COR-L47 (cell line): Measurements from ENCODE around the gene CDH5.

ENCODE experiments used
- DNase-seq: peaks from one replicate; lab custom pipeline; 2025; lab: John Stamatoyannopoulos, UW

The CDH5 gene

DNA sequence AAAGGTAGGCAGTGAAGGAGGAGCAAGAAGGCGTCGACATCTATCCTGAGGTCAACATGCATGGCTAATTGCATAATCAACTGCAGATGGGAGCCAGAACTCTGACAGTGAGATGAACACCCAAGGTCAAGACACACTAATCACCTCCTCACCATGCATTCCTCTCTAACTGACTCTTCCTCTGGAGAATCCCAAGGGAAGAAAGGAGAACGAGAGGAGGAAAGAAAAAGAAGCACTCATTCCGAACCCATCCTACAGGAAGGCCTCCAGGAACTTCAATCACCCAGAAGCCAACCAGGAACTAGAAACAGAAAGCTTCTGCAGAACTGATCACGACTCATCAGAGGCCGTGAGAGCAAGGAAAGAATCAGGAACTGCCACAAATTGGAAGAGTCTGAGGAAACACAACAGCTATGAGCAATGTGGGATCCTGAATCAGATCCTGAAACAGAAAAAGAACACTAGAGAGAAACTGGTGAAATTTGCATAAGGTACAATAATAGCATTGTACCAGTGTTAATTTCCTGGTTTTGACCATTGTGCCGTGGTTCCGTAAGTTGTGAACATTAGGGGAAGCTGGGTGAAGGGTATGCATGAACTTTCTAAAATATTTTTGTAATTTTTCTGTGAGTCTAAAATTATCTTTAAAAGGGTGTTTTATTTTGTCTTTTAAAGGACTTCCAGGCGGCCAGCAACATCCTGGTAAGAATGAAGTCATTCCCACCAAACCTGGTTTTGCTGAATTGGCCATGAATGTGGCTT lies 50.6 kb downstream of the CDH5 start:
- no peak for DNase-seq

DNA sequence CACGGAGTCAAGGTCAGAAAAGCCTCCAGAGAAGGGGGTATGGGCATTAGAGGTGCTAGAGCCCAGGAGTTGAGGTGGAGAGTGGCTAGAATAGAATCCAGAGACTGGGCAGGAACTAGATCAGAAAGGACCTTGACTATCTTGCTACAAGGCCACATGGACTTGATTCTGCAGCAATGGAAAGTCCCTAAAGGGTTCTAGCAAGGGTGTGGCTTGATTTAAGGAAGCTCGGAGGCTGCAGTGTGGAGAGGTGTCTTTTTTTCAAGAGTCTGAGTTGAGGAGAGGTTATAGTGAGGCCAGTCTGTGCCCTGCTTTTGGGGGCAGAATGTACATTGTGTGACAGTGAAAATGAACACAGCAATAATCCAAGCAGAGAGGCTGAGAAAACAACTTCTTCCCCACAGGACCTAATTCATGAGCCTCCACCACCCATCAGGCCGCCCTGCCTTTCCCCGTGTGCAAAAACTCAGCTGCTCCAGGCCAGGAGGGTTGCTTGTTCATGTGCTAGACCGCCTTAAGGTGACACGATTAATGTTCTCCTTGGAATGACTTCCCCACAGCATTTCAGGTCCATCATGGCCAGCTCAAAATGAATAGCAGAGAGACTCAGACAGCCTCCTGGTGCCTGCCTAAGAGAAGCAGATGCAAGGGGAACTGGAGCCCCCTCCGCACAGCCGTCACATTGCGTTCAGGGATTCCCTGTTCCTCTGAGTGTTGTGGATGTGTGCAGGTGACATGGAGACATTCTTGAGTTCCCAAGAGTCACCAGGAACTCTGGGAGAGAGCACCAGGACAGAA lies 51.9 kb downstream of the CDH5 start:
- no peak for DNase-seq

DNA sequence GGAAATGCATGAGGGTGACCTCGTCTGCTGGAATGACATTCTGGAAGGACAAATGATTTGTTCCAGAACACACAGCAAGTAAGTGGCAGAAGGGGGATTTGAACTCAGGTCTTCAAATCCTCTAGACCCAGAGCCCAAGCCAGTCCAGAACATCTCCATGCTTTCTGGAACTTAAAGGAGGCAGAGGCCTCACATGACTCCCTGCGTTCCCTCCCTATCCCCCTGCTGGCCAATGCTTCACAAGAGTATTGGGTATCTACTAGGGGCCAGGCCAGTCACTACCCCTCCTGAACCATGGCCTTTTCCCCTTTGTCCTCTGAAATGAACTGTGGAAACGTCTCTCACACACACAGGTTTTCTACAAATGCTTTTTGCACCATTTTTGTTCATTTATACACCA lies 53.0 kb downstream of the CDH5 start:
- DNase-seq: no peak

DNA sequence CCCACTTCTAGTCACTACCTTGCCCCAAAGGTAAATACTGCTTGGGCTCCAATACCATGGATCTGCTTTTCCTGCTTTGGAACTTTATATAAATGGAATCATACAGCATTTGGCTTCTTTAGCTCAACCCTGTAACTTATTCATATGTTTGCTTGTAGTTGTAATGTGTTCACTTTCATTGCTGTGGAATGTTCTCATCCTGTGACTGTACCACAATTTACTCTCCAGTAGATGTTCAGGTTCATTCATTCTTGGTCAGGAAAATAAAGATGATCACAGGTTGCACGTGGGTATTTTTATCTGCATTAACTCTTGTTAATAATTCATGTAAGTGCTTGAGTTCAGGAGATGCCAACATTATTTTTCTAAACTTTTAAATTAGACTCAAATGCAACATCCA lies 53.9 kb downstream of the CDH5 start:
- DNase-seq: no peak

DNA sequence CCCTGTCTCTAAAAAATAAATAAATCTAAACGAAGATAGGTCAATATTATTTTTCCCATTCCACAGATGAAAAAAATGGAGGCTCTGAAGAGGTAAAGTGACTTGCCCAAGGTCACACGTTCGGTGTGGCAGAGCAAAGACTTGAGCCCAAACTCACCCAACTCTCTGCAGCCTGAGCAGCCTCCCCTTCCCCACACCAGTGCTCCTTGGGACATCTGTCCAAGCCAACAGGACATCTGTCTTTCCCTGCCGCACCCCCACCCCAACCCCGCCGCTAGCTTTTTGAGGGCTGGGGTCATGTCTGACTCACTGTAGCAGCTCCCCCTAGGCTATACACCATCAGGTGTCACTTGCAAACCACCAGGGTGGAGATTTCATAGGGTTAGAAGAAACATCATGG lies 55.4 kb downstream of the CDH5 start:
- no peak for DNase-seq

DNA sequence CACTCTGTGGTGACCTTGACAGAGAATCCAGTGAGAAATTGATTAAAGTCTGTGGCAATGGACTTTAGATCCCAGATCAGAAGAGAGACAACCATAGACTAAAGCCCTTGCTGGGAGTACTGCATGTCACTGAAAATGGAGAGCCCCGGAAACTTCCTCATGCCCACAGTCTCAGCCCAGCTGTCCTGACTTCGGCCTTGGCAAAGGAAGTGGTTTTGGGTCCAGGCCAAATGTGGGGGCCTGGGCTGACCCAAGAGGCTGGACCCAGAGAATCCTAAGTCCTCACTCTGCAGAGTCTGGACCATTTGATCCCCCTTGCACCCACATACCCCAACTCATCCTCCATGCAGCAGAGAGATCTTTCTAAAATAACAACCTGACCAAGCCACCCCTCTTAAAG lies 55.9 kb downstream of the CDH5 start:
- DNase-seq: no peak

DNA sequence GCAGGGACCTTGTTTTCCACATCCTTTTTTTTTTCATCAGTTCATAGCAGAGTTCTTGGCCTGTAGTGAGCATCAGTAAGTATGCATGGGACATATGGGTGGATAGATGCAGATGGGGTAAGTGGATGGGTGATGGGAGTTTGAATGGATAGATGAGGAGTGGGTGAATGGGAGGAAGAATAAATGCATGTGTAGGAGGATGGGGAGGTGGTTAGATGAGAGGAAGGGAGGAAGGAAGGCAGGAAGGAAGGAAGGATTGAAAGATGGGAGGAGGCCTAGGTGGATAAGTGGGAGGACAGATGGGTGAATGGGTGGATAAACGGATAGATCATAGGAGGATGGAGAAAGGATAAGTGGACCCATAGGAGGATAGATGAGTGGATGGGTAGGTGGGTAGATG lies 56.7 kb downstream of the CDH5 start:
- no peak for DNase-seq

DNA sequence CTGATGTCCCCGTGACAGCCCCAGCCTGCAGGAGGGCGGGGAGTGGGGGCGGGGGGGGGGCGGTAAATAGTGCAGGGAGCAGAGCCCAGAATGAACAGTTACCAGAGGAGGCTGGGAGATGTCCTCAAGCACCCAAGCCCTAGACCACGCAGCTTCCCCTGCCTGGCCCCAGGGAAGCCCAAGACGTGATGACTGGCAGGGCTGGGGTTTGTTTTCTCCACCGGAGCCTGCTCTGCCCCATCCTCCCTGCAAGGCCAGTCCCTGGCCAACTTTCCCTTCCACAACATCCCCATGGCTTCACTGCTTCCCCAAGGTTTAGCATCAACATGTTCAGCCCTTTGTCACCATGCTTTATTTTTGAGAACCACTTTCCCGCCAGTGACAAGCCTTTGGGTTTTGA lies 59.2 kb downstream of the CDH5 start:
- no peak for DNase-seq

DNA sequence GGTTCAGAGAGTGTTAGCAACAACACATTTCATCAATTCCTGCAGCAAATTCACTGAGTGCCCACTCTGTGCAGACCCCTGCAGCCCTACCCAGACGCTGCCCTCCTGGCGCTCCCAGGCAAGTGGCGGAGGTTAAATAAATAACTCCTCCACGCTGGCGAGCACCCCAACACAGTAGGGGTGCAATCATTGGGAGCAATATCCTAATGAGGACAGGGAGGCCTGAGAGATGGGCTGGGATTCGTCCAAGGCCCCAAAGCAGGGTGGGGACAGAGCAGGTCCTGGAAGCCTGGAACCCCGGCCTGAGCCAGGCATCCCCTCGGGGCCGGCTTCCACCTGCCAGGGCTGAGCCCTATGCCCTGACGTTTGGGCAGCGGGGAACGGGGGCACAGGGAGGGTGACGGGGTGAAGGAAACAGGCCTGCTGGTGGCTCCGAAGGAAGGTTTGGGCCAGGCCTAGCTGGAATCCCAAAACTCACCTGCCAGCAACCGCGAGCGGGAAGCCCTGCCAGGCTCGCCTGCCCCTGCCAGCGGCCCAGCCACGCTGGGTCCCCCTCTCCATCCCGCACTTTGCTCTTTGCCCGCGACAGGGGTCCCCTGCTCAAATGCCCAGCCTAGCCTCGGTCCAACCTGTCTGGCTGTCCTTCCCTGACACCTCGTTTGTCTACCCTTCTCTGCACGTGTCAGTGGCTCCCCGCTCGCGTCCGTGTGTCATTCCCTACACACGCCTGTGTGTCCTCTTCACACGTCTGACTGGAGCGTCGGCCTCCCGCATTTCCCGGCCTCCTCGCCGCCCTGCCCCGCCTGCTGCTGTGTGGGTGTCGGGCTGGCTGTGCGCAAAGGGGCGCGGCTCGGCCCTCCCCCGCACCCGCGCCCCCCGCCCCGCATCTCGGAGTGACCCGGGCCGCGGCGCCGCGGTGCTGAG lies 59.9 kb downstream of the CDH5 start:
- no peak for DNase-seq

DNA sequence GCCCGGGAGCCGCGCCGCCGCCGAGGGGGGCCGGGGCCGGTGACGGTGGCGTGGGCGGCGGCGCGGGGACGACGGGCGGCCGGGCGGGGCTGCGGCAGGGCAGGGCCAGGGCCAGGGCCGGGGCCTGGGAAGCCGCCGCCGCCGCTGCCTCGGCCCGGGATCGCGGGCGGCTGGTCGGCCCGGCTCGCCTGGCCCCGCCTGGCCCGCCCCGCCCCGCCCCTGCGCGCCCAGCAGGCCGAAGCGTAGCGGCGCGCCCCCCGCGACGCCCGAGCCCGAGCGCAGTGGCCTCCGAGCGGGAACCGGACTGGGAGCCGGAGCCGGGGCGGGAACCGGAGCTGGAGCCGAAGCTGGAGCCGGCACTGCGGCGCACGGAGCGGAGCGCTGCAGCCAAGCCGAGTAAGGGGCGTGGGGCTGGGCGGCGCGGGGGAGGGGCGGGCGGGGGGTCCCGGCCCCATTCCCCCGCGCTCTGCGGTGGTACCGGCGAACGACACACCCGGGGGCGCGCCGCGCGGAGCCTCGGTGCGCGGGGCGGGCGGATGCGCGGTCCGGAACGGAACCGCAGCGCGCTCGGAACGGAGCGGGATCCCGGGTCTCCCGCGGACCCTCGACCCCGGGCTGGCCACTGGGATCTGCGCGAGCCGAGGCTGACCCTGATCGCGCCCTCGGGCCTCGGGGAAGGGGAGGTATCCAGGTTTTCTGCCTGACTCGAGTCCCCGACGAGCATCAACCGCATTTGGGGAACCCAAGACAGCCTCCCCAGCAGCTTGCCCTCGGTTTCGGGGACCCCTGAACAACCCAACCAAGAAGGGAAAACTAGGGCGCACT lies 60.8 kb downstream of the CDH5 start, which contains the start of gene BEAN1:
Gene BEAN1, plus strand, starts transcription at position 260 of the 825 bp plus-strand sequence. CDS start 10,382 bp downstream, outside the sequence.
- peak; percentile 47 for DNase-seq

DNA sequence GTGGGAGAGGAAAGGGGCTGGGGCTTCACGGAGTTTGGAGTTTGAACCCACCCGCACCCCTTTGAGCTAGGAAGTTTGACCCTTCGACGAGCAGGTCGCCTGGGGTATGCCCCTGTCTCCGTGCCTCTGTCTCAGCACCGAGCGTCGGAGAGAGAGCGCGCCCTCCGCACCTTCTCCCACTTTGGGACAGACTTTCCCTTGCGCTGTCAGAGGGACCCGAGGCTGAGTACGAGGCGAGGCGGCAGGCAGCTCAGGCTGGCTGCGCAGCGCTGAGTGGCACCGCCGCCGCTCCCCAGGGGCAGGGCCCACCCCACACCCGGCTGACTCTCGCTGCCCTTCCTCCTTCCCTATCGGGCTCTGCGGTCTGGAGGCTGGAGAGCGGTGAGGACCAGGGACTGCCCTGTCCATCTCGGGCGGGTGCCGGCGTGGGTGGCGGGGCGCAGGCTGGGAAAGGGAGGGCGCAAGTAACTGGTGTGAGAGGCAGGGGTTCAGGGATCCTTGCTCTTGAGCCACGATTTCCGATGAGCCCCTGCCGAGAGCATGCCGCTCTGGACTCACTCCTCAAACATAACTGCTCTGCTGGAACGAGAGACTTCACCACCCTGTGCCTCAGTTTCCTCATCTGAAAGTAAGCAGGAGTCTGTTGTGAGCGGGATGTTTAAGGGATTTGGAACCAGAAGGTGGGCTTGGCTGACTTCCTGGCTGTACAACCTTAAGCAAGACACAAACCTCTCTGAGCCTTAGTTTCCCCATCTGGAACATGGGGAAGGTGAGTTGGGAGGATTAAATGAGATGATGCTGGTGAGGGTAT lies 61.6 kb downstream of the CDH5 start:
- no peak for DNase-seq

DNA sequence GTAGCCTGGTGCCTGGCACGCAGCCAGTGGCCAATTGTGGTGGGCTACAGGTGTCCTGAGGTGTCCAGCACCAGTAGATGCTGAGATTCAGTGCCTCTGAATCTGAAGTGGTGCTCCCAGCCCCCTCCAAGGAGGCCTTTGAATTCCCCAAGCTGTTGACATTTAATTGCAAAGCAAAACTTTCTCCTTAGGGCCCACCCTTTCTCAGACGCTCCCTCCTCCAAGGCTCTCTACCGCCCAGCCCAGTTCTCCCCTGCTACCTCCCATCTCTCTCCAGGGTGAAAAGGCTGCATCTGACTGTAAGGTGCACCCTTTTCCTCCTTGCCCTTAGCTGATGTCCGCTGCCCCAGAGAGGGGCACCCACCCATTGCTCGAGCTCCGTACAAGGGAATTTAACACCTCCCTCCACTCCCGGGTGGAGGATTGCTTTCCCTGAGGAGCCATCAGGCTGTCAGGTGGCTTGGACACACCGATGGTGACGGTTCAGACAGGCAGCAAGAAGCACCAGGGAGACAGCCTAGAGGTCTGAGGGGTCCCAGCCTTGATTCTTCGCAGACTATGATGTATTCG lies 62.3 kb downstream of the CDH5 start:
- no peak for DNase-seq

DNA sequence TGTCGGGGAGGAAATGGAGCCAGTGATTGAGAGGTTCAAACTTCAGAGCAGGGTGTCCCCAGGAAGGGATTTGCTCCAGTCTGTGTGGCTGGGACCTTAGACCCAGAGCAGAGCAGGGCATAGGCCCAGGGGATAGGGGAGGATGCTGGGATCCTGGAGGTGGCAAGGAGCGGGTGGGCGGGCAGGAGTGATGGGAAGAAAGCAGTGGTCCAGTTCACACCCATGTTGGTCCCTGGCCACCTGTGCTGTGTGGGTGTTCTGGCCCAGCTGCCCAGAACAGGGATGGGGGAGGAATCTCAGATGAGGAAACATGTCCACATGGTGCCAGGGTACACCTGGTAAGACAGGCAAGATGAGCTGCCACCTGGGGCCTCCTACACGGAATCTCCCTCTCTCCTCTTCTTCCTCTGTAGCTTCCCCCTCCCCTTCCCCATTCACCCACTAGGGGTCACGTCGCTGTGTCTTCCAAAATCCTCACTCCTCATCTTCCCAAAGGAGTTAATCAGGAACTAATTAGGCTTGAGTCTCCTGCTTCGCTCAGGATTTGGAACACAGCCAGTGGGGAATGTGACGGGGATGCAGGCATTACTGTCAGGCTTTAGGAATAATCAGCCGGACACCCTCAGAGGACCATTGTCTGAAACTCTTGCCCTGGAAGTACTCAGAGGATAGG lies 62.9 kb downstream of the CDH5 start:
- no peak for DNase-seq

DNA sequence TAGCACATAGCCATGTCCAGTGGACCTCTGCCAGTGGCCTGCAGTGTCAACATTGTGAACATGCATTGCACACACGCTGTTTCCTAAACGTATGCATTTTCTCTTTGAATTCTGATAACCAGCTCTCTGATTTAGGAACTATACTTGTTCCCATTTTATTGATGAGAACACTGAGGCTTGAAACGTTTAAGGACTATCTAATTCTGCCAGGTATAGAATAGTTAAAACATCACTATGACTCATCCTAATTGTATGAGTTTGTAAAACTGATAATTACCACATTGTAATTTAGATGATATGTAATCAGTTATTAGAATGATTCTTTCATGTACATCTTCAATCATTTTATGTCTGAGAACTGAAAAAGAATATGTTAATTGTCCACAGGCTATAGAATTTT lies 63.7 kb downstream of the CDH5 start:
- DNase-seq: no peak

DNA sequence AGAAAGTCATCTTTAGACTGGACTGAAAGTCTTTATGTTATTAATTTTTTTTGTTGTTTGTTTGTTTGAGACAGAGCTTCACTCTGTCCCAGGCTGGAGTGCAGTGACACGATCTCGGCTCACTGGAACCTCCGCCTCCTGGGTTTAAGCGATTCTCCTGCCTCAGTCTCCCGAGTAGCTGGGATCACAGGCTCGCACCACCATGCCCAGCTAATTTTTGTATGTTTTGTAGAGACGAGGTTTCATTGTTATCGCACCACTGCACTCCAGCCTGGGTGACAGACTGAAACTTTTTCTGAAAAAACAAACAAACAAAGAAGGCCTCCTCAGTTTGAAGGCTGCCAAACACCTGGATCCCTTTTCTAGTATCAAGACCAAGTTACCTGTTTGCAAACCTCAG lies 65.3 kb downstream of the CDH5 start:
- no peak for DNase-seq

DNA sequence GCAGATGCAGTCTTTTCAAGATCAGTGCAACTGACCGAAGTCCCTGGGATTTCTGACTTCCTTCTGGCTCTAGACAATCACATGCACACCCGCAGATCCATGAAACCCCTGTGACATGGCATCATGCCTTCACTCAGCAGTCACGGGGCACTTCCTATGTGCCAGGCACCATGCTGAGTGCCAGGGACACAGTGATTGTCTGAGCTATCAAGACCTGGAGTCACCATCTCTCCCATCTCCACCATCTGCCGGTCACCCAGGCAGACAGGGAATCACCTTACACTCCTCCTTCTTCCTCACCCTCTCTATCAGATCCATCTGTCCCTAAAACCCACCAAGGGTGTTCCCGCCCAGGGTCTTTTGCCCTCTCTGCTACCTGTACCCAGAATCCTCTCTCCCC lies 65.9 kb downstream of the CDH5 start:
- DNase-seq: no peak

DNA sequence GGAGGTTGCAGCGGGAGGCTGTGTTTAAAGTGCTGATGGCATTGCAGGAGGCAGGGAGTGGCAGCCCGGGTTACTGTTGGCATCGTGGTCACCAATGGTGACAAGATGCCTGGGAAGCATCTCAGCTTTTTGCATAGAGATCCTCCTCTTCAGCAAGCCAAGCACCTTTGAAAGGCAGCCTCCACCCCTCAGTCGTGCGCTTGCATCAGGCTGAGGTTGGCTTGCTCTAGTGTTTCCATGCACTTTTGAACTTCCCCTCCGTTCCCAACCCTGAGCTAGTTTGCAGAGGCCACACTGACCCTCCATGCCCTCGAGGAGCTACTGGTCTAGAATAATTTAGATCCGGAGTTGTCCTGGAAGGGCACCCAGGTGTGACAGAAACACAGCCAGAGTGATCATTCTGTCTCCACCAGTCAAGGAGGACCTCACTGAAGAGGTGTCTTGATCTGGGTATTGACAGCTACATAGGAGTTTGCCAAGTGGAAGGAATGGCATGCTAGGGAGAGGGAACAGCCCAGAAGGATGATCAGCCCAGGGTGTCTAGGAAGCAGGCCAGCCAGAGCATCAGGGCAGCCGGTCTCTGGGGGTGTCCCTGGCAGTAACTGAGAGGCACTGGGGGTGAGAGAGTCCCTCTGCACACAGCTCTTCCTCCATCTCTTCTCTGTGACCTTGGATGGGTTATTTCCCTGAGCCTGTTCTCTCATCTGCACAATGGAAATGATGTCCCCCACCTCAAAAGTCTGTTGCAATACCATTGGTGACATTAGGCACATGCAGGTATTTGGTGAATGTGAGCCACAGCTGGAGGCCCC lies 68.3 kb downstream of the CDH5 start:
- DNase-seq: no peak

DNA sequence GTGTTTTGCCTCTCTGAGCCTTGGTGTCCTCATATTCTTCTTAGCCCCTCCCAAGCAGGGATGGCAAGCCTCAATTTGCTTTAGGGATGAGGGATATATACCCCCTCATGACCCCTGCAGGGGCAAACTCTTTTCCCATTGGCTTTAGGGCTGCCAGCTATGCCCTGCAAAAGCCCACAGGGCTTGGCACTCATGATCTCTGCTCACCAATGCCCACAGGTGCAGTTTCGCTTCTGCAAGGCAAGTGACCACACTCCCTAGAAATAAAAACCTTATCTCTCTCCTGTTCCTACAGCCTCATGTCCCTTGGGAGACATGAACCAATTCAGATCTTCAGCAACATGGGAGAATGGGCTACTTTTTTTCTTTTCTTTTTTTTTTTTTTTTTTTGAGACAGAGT lies 69.4 kb downstream of the CDH5 start:
- DNase-seq: no peak

DNA sequence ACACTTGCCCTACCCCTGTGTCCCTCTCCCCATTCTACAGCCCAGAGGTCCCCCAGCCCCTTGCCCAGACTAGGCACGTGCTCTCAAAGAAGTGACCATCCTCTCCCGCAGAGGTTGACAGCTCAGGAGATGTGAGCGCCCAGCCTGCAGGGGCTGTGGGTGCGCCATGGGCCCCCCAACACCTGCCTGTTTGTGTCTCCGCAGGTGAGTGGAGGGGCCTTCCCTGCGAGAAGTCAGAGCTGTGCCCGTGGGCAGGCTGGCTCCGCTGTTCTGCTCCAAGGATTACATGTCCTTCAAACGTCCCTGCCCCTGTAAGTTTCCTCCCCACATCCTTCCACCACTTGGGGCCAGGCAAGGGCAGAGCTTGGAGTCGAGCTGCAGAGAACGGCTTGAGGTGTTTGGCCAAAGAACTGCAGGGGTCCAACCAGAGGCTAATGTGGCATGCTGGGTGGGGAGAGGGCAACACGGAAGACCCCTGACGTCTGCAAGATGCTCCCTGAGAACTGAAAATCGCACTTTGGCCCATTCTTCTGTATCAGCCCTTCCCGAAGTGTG lies 71.0 kb downstream of the CDH5 start:
- DNase-seq: no peak
